GM20431 (cell line): Measurements from ENCODE around the gene BCL2L14.

Source experiments
- in situ Hi-C: fragments of 300-500 bp; cut with MseI, MboI; formaldehyde crosslinking; loops from one replicate; pipeline ENCODE4 v1.15.0; 2020; ENCODE audit warnings: low sequenced_read_pairs; ENCODE audit not compliant: unreplicated experiment

Gene BCL2L14

GRCh38 chr12:12048714-12049113, 22.0 kb upstream of the BCL2L14 start:
- in situ Hi-C loops = no loop called here

- in situ Hi-C loops = no loop called here
Observed at GRCh38 chr12:12051668-12052067, 19.1 kb upstream of the BCL2L14 start.

- in situ Hi-C loops = no loop called here
Observed at GRCh38 chr12:12054993-12055392, 15.7 kb upstream of the BCL2L14 start.

GRCh38 chr12:12056951-12057350, 13.8 kb upstream of the BCL2L14 start:
- in situ Hi-C loops = no loop called here

- in situ Hi-C loops = no loop called here
Observed at GRCh38 chr12:12064596-12064995, 6.1 kb upstream of the BCL2L14 start.

- in situ Hi-C loops = no loop called here
Observed at GRCh38 chr12:12068751-12069150, 2.0 kb upstream of the BCL2L14 start.

GRCh38 chr12:12069821-12070548, 754 bp upstream of the BCL2L14 start:
- in situ Hi-C loops = no loop called here

GRCh38 chr12:12072064-12072760, 1.5 kb downstream of the BCL2L14 start:
- in situ Hi-C loops = no loop called here

GRCh38 chr12:12079291-12079690, 8.6 kb downstream of the BCL2L14 start:
- in situ Hi-C loops = no loop called here

GRCh38 chr12:12081836-12082497, 11.2 kb downstream of the BCL2L14 start:
- in situ Hi-C loops = loop anchor here (10.0 kb wide), 1 partner anchor 253 kb away; no protein-coding TSS in a partner anchor

- in situ Hi-C loops = loop anchor here (10.0 kb wide), 1 partner anchor 251 kb away; no protein-coding TSS in a partner anchor
Observed at GRCh38 chr12:12083688-12084087, 12.9 kb downstream of the BCL2L14 start.

- in situ Hi-C loops = loop anchor here (10.0 kb wide), 1 partner anchor 248 kb away; no protein-coding TSS in a partner anchor
Observed at GRCh38 chr12:12086362-12086761, 15.6 kb downstream of the BCL2L14 start.

- in situ Hi-C loops = loop anchor here (10.0 kb wide), 1 partner anchor 248 kb away; no protein-coding TSS in a partner anchor
Observed at GRCh38 chr12:12086973-12087692, 16.4 kb downstream of the BCL2L14 start.

- in situ Hi-C loops = loop anchor here (10.0 kb wide), 1 partner anchor 247 kb away; no protein-coding TSS in a partner anchor
Observed at GRCh38 chr12:12087693-12088034, 16.9 kb downstream of the BCL2L14 start.

GRCh38 chr12:12088147-12088546, 17.4 kb downstream of the BCL2L14 start:
- in situ Hi-C loops = loop anchor here (10.0 kb wide), 1 partner anchor 247 kb away; no protein-coding TSS in a partner anchor

GRCh38 chr12:12088761-12089160, 18.0 kb downstream of the BCL2L14 start:
- in situ Hi-C loops = loop anchor here (10.0 kb wide), 1 partner anchor 246 kb away; no protein-coding TSS in a partner anchor

GRCh38 chr12:12091071-12091470, 20.3 kb downstream of the BCL2L14 start:
- in situ Hi-C loops = no loop called here

- in situ Hi-C loops = no loop called here
Observed at GRCh38 chr12:12091977-12092663, 21.4 kb downstream of the BCL2L14 start.

GRCh38 chr12:12094481-12094880, 23.7 kb downstream of the BCL2L14 start:
- in situ Hi-C loops = no loop called here
